ENCODE results near the gene SPOCK3. TPM values are rescaled to one million over a fixed set of nuclear protein-coding genes. Genes with fewer than 3 reads are reported as not detected.

Gene SPOCK3
- total RNA-seq, 1 donor, result not detected

DNA sequence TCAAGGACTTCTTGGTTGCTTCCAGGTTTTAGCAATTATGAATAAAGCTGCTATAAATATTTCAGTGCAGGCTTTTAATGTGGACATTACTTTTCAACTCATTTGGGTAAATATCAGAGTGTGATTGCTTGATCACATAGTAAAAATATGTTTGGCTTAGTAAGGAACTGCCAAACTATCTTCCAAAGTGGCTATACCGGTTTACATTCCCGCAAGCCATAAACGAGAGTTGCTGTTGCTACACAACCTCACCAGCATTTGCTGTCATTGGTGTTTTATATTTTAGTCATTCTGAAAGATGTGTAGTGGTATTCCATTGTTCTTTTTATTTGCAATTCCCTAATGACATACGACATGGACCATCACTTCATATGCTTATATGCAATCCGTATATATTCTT, 30.9 kb upstream of the SPOCK3 start:
- DNase-seq (ENCODE audit: insufficient read length, low spot score, missing footprints), result no peak
- no peaks in the 10 kb centered on the region for H3K4me1 ChIP-seq (ENCODE audit: insufficient read depth, low read length)
- H3K9me3 ChIP-seq (ENCODE audit: low read depth, low read length), result peaks cover 2% of the 10 kb centered on the region
- H2AFZ ChIP-seq (ENCODE audit: low read length), result no peak overlapping the region
- TF ChIP-seq, protein P1, sequence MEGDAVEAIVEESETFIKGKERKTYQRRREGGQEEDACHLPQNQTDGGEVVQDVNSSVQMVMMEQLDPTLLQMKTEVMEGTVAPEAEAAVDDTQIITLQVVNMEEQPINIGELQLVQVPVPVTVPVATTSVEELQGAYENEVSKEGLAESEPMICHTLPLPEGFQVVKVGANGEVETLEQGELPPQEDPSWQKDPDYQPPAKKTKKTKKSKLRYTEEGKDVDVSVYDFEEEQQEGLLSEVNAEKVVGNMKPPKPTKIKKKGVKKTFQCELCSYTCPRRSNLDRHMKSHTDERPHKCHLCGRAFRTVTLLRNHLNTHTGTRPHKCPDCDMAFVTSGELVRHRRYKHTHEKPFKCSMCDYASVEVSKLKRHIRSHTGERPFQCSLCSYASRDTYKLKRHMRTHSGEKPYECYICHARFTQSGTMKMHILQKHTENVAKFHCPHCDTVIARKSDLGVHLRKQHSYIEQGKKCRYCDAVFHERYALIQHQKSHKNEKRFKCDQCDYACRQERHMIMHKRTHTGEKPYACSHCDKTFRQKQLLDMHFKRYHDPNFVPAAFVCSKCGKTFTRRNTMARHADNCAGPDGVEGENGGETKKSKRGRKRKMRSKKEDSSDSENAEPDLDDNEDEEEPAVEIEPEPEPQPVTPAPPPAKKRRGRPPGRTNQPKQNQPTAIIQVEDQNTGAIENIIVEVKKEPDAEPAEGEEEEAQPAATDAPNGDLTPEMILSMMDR (IDR thresholded peaks at IDR 0.05; ENCODE audit: extremely low read depth, low read depth, low read length), result no peak
- H3K4me3 ChIP-seq (ENCODE audit: insufficient read depth, low read length), result no peak overlapping the region
- no peak overlapping the region for H3K27ac ChIP-seq (ENCODE audit: low read depth, low read length)
- H3K27me3 ChIP-seq (ENCODE audit: insufficient read depth, low read length), result no peaks in the 10 kb centered on the region
- H3K79me2 ChIP-seq (ENCODE audit: insufficient read depth, low read length), result no peaks in the 10 kb centered on the region
- H3K4me2 ChIP-seq (ENCODE audit: insufficient read depth, low read length), result no peak overlapping the region
- no peaks in the 10 kb centered on the region for H4K20me1 ChIP-seq (ENCODE audit: insufficient read depth, low read length)
- no peaks in the 10 kb centered on the region for H3K36me3 ChIP-seq (ENCODE audit: insufficient read depth, low read length)

DNA sequence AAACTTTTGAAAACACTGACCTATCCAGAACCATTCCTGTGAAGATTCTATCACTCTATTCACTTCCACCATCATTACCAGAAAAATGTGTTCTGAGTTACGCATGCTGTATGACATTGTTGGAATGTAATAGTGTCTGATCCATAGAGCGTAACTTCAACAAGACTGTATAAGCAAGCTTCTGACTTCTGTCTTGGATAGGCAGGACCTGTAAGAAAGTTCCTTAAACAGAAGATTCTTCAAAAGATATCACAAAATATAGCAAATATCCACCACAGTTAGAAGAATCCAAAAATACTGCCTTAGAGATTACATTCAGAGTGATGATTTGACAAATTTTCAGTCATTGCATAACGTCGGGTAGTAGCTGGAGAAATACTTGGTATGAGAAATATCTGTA, 14.0 kb upstream of the SPOCK3 start:
- no peaks in the 10 kb centered on the region for H3K36me3 ChIP-seq (ENCODE audit: insufficient read depth, low read length)
- DNase-seq (ENCODE audit: insufficient read length, low spot score, missing footprints), result no peak
- H3K4me3 ChIP-seq (ENCODE audit: insufficient read depth, low read length), result no peak overlapping the region
- H4K20me1 ChIP-seq (ENCODE audit: insufficient read depth, low read length), result no peaks in the 10 kb centered on the region
- no peaks in the 10 kb centered on the region for H3K4me1 ChIP-seq (ENCODE audit: insufficient read depth, low read length)
- H3K79me2 ChIP-seq (ENCODE audit: insufficient read depth, low read length), result no peaks in the 10 kb centered on the region
- no peak overlapping the region for H2AFZ ChIP-seq (ENCODE audit: low read length)
- no peaks in the 10 kb centered on the region for H3K9me3 ChIP-seq (ENCODE audit: low read depth, low read length)
- no peak overlapping the region for H3K27ac ChIP-seq (ENCODE audit: low read depth, low read length)
- TF ChIP-seq, protein P1 (IDR thresholded peaks at IDR 0.05; ENCODE audit: extremely low read depth, low read depth, low read length), result no peak
- no peaks in the 10 kb centered on the region for H3K27me3 ChIP-seq (ENCODE audit: insufficient read depth, low read length)
- H3K4me2 ChIP-seq (ENCODE audit: insufficient read depth, low read length), result no peak overlapping the region

DNA sequence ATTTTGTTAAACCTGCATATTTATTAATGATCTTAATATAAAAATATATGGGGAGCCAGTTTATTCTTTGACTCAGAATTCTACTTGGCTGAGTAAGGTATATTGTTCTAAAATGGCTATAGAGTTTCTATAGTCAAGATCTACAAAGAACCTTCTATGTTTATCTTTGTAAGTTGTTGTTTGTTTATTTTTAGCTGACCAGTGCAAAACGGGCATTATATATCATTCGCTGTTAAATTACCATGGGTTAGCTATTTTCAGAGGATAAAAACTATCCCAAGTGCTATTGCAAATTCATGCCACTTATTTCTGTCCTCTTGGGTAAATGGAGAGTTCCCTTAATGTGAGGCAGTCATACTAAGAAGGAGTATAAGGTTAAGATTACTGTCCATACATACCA, 5.3 kb upstream of the SPOCK3 start:
- H3K4me3 ChIP-seq (ENCODE audit: insufficient read depth, low read length), result no peak overlapping the region
- no peak overlapping the region for H2AFZ ChIP-seq (ENCODE audit: low read length)
- DNase-seq (ENCODE audit: insufficient read length, low spot score, missing footprints), result no peak
- no peaks in the 10 kb centered on the region for H4K20me1 ChIP-seq (ENCODE audit: insufficient read depth, low read length)
- no peaks in the 10 kb centered on the region for H3K36me3 ChIP-seq (ENCODE audit: insufficient read depth, low read length)
- H3K4me2 ChIP-seq (ENCODE audit: insufficient read depth, low read length), result no peak overlapping the region
- H3K27ac ChIP-seq (ENCODE audit: low read depth, low read length), result no peak overlapping the region
- no peaks in the 10 kb centered on the region for H3K27me3 ChIP-seq (ENCODE audit: insufficient read depth, low read length)
- H3K4me1 ChIP-seq (ENCODE audit: insufficient read depth, low read length), result no peaks in the 10 kb centered on the region
- no peaks in the 10 kb centered on the region for H3K79me2 ChIP-seq (ENCODE audit: insufficient read depth, low read length)
- no peaks in the 10 kb centered on the region for H3K9me3 ChIP-seq (ENCODE audit: low read depth, low read length)
- TF ChIP-seq, protein P1 (IDR thresholded peaks at IDR 0.05; ENCODE audit: extremely low read depth, low read depth, low read length), result no peak

DNA sequence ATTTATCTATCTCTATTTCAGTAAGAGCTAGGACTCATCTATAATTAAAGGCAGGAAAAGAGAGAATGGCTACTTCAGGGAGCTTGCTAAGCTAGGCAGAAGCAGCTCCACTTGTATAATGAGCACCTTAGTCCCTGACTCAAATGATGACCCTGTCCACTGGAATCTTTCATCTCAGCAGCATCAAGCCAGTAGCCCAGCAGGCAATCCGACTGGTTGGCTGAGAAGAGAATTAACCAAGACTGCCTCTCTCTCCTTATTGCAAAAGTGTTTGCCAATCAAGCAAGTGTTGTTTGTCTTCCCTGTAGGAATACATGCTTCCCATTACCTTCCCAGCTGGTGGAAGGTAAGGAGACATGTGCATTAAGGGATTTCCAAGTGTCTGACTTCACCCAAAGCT, 3.9 kb upstream of the SPOCK3 start:
- H2AFZ ChIP-seq (ENCODE audit: low read length), result no peak overlapping the region
- no peak for DNase-seq (ENCODE audit: insufficient read length, low spot score, missing footprints)
- H3K9me3 ChIP-seq (ENCODE audit: low read depth, low read length), result no peaks in the 10 kb centered on the region
- H3K4me3 ChIP-seq (ENCODE audit: insufficient read depth, low read length), result no peak overlapping the region
- H3K79me2 ChIP-seq (ENCODE audit: insufficient read depth, low read length), result no peaks in the 10 kb centered on the region
- no peaks in the 10 kb centered on the region for H3K4me1 ChIP-seq (ENCODE audit: insufficient read depth, low read length)
- H3K4me2 ChIP-seq (ENCODE audit: insufficient read depth, low read length), result no peak overlapping the region
- H3K27me3 ChIP-seq (ENCODE audit: insufficient read depth, low read length), result no peaks in the 10 kb centered on the region
- H4K20me1 ChIP-seq (ENCODE audit: insufficient read depth, low read length), result no peaks in the 10 kb centered on the region
- H3K27ac ChIP-seq (ENCODE audit: low read depth, low read length), result no peak overlapping the region
- TF ChIP-seq, protein P1 (IDR thresholded peaks at IDR 0.05; ENCODE audit: extremely low read depth, low read depth, low read length), result no peak
- no peaks in the 10 kb centered on the region for H3K36me3 ChIP-seq (ENCODE audit: insufficient read depth, low read length)
